Heart right ventricle (tissue), 16 donors: ENCODE measurements around the gene IDH3G. TPM values are rescaled to one million over a fixed set of nuclear protein-coding genes. Genes with fewer than 3 reads are reported as not detected.
"Not testable (repeated sequence)": the region's sequence is repeated elsewhere in the genome, so short reads cannot be mapped to it uniquely, and the experiment has no call there.

Source experiments
- ATAC-seq, 8 donors: fragments of 200-7000 bp; cut with Tn5 transposase; one replicate each; pipeline ENCODE4 v1.9.1; 2020; ENCODE audit warnings: mild to moderate bottlenecking in 8 of 8, moderate library complexity in 8 of 8, moderate number of reproducible peaks in 1 of 8
- DNase-seq, 2 donors: peaks; one replicate each; pipeline ENCODE4 v3.0.0-alpha.2; 2020
- H3K27ac ChIP-seq, 10 donors: fragments of 200-600 bp; sonication (generic) in 2 of 10; one replicate each; pipeline versions ENCODE4 v1.5.0 to v1.8.0; 2020 to 2022; ENCODE audit warnings: mild to moderate bottlenecking in 3 of 10
- H3K27me3 ChIP-seq, 7 donors: fragments of 200-600 bp; one replicate each; pipeline ENCODE4 v1.8.0; 2021 to 2022; ENCODE audit warnings: mild to moderate bottlenecking in 2 of 7
- H3K36me3 ChIP-seq, 9 donors: fragments of 200-600 bp; sonication (generic) in 1 of 9; one replicate each; pipeline versions ENCODE4 v1.5.0 to v1.8.0; 2020 to 2022; ENCODE audit warnings: mild to moderate bottlenecking in 2 of 9
- H3K4me1 ChIP-seq, 9 donors: fragments of 200-600 bp; sonication (generic) in 1 of 9; one replicate each; pipeline versions ENCODE4 v1.5.0 to v1.8.0; 2020 to 2022; ENCODE audit warnings: mild to moderate bottlenecking in 4 of 9
- H3K4me3 ChIP-seq, 10 donors: fragments of 200-600 bp; sonication (generic) in 2 of 10; one replicate each; pipeline versions ENCODE4 v1.5.0 to v1.8.0; 2020 to 2022; ENCODE audit warnings: mild to moderate bottlenecking in 7 of 10, moderate library complexity in 2 of 10
- H3K9me3 ChIP-seq, 11 donors: fragments of 200-600 bp in 10 of 11; sonication (generic) in 2 of 11; one replicate each; pipeline versions ENCODE4 v1.5.0 to v1.8.0; 2013 to 2022; ENCODE audit warnings: mild to moderate bottlenecking in 2 of 11, control low read depth in 1 of 11, moderate library complexity in 1 of 11
- WGBS, 2 donors: extraction: QIAGEN DNeasy Blood & Tissue Kit; methylation state at CpG; one replicate each; pipeline ENCODE4 v1.1.7; 2013; ENCODE audit warnings: inconsistent platforms in 1 of 2; 5-methylcytosine and 5-hydroxymethylcytosine counted together
- intact Hi-C, 10 donors: fragments of 100-400 bp; cut with DNase I; formaldehyde crosslinking; loops; one replicate each; pipeline versions ENCODE4 v1.11.1 to v1.14.2; 2022
- polyA plus RNA-seq, 2 donors: library from polyadenylated mRNA; stranded (reverse); fragments of 200-250 nt; gene quantifications; one replicate each; pipeline ENCODE4 v1.2.3, GENCODE V29; 2013
- total RNA-seq, 10 donors: library from RNA; stranded (reverse); fragmentation: NEBNext Ultra II Directional in 3 of 10; extraction: Animal tissue kit (Norgen Biotek cat#: 25700) in 3 of 10; gene quantifications; one replicate each; pipeline versions ENCODE4 v1.2.1 to v1.2.4, GENCODE V29; 2021 to 2023
- TF ChIP-seq, protein P1 (sequence below), 9 donors: fragments of 200-600 bp; sonication (generic) in 2 of 9; IDR thresholded peaks; one replicate each; pipeline versions ENCODE4 v1.5.0 to v1.8.0; 2021 to 2022; ENCODE audit warnings: antibody characterized with exemption in 9 of 9, mild to moderate bottlenecking in 5 of 9, moderate library complexity in 1 of 9
- donor health status: Arrhythmogenic right ventricular cardiomyopathy.
- donor health status: ischemic (EF 13 %, LVEDD 7.1; RV severe dilation, severe dysfunction).
- donor health status: healthy with polysubstance abuse.
- donor health status: DM: no; HTN: yes; CAD: no.
- donor health status: DM: no; HTN: no; CAD: no.
- donor health status: ischemic (EF 25% LVEDD 6.9; RV normal size, moderate dysfunction).
- donor health status: ischemic (EF 25% LVEDD 5.7; RV mildly dilated, moderate dysfunction).
- donor health status: healthy.
- donor health status: DM: yes; HTN: yes; CAD: no.
- donor health status: Ischemic cardiomyopathy.
- donor health status: ischemic (EF 35%, LVEDD 5.7; RV mildly dilated, moderate dysfunction).
- donor health status: nonischemic (EF 11% LVEDD 7.7; RV severe dilation, severe dysfunction).
- donor health status: DM: yes; HTN: yes; CAD: no.
- donor health status: PGD.
- donor health status: ischemic (EF 29% LVEDD 5.4; RV normal size, mild dysfunction).
- donor health status: nonischemic (EF 23%, LVEDD 6.1; RV moderate dilation, normal function).

Gene IDH3G
- total and polyA plus RNA-seq, 12 donors: 58.7 to 97.2 (median 74.5) TPM

- H3K4me3 ChIP-seq: no peak overlapping the region
- H3K9me3 ChIP-seq: no peaks in the 10 kb centered on the region
- TF ChIP-seq, protein P1, sequence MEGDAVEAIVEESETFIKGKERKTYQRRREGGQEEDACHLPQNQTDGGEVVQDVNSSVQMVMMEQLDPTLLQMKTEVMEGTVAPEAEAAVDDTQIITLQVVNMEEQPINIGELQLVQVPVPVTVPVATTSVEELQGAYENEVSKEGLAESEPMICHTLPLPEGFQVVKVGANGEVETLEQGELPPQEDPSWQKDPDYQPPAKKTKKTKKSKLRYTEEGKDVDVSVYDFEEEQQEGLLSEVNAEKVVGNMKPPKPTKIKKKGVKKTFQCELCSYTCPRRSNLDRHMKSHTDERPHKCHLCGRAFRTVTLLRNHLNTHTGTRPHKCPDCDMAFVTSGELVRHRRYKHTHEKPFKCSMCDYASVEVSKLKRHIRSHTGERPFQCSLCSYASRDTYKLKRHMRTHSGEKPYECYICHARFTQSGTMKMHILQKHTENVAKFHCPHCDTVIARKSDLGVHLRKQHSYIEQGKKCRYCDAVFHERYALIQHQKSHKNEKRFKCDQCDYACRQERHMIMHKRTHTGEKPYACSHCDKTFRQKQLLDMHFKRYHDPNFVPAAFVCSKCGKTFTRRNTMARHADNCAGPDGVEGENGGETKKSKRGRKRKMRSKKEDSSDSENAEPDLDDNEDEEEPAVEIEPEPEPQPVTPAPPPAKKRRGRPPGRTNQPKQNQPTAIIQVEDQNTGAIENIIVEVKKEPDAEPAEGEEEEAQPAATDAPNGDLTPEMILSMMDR (IDR thresholded peaks at IDR 0.05): no peak
- DNase-seq (no peak), ATAC-seq (no peak)
- peaks cover 0 to 11% (median 0%) of the 10 kb centered on the region in 7 donors for H3K27me3 ChIP-seq
- intact Hi-C loops: loop anchor here in 5 of 10 donors (5.0 to 10.0 kb wide), 3 partner anchors 185 to 193 kb away; no protein-coding TSS in a partner anchor
- H3K36me3 ChIP-seq: no peaks in the 10 kb centered on the region
- H3K27ac ChIP-seq: no peak overlapping the region
- 79 to 81% methylated on average over 14 to 15 of the region's 15 CpGs for WGBS, 2 donors
- peaks cover 3 to 23% (median 15%) of the 10 kb centered on the region in 9 donors for H3K4me1 ChIP-seq
Measured at GRCh38 chrX:153761863-153762262, 32.3 kb downstream of the IDH3G start.

GRCh38 chrX:153755136-153755535, 39.0 kb downstream of the IDH3G start:
- intact Hi-C loops: no loop called here
- DNase-seq (no peak), ATAC-seq (no peak)
- 77 to 87% methylated on average over 1 of the region's 1 CpG for WGBS, 2 donors
- Histone ChIP-seq H3K4me3 (no peak overlapping the region), H3K27me3 (peaks cover 0 to 17% (median 0%) of the 10 kb centered on the region in 7 donors), H3K27ac (no peak overlapping the region), H3K36me3 (no peaks in the 10 kb centered on the region), H3K9me3 (peaks cover 0 to 10% (median 0%) of the 10 kb centered on the region in 11 donors), H3K4me1 (no peaks in the 10 kb centered on the region)
- TF ChIP-seq, protein P1 (IDR thresholded peaks at IDR 0.05): peak in 1 of 9 donors; percentile 25

- intact Hi-C loops: no loop called here
- no peak for DNase-seq
Measured at GRCh38 chrX:153750127-153750774, 43.9 kb downstream of the IDH3G start.

GRCh38 chrX:153749017-153749416, 45.2 kb downstream of the IDH3G start:
- H3K27ac ChIP-seq, H3K9me3 ChIP-seq, H3K4me1 ChIP-seq, DNase-seq, intact Hi-C loops, H3K4me3 ChIP-seq, ATAC-seq, H3K36me3 ChIP-seq: not testable (repeated sequence)
- 88 to 92% methylated on average over 4 to 7 of the region's 7 CpGs for WGBS, 2 donors
- peaks cover 0 to 41% (median 0%) of the 10 kb centered on the region in 7 donors for H3K27me3 ChIP-seq

More at GRCh38 chrX:153750127-153750774, 43.9 kb downstream of the IDH3G start:
- Histone ChIP-seq H3K4me3 (no peak overlapping the region), H3K4me1 (no peaks in the 10 kb centered on the region), H3K9me3 (no peaks in the 10 kb centered on the region), H3K27me3 (peaks cover 0 to 43% (median 0%) of the 10 kb centered on the region in 7 donors), H3K36me3 (no peaks in the 10 kb centered on the region), H3K27ac (no peak overlapping the region)
- TF ChIP-seq, protein P1 (IDR thresholded peaks at IDR 0.05): no peak
- ATAC-seq: no peak
- 81 to 82% methylated on average over 10 to 12 of the region's 12 CpGs for WGBS, 2 donors

GRCh38 chrX:153746991-153747390, 47.2 kb downstream of the IDH3G start:
- H3K27ac ChIP-seq, DNase-seq, ATAC-seq, H3K9me3 ChIP-seq, H3K4me1 ChIP-seq, intact Hi-C loops, H3K36me3 ChIP-seq, H3K4me3 ChIP-seq: not testable (repeated sequence)
- WGBS, 2 donors: 78 to 90% methylated on average over 6 of the region's 6 CpGs
- peaks cover 0 to 40% (median 0%) of the 10 kb centered on the region in 7 donors for H3K27me3 ChIP-seq
